T-helper 1 cell treated with Interleukin-12 subunit alpha and Interleukin-12 subunit beta and Interleukin-4 antibody, amounts not matched to agents 30 ng/mL and 1 ng/mL, for 36 hours (primary cell): Measurements from ENCODE around the gene IQSEC1. TPM values are rescaled to one million over a fixed set of nuclear protein-coding genes. Genes with fewer than 3 reads are reported as not detected.

Source experiments
- intact Hi-C: fragments of 100-400 bp; cut with micrococcal nuclease; formaldehyde crosslinking; loops from one replicate; pipeline ENCODE4 v1.15.1; 2024
- total RNA-seq: library from RNA; stranded (reverse); gene quantifications from 2 replicates; pipeline ENCODE4 v1.2.3, GENCODE V29; 2022

Gene IQSEC1
- total RNA-seq, 1 donor from 2014 or later = 54.4 TPM

GRCh38 chr3:12960497-12960896, 112.7 kb downstream of the IQSEC1 start:
- intact Hi-C loops = loop anchor here (5.0 to 10.0 kb wide), 2 partner anchors 298 to 1214 kb away; partner anchors contain the start of genes LSM3, RAF1 and XPC

DNA sequence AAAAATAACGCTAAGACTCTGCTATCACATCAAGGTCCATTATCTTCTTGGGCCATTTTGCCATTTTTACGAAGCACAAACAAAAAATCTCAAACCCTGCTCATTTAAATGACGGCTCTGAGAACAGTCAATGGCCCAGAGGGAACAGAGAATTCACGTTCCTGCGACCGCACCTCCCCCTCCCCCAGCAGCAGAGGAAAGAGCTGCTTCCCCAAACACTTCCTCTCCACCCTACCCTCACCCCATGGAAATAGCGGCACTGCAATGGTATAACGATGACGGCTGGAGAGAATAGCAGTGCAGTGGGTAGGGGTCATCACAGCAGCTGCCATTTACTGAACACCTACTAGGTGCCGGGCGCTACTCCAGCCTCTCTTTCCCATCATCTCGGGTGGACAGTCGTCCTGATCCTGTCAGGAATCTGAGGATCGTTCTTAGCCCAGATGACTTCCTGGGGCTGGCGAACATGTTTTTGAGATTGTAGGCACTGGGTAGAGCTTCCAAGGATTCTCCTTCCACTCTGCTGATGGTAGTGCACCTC, 113.3 kb downstream of the IQSEC1 start:
- intact Hi-C loops = loop anchor here (5.0 to 10.0 kb wide), 2 partner anchors 298 to 1215 kb away; partner anchors contain the start of genes LSM3, RAF1 and XPC

DNA sequence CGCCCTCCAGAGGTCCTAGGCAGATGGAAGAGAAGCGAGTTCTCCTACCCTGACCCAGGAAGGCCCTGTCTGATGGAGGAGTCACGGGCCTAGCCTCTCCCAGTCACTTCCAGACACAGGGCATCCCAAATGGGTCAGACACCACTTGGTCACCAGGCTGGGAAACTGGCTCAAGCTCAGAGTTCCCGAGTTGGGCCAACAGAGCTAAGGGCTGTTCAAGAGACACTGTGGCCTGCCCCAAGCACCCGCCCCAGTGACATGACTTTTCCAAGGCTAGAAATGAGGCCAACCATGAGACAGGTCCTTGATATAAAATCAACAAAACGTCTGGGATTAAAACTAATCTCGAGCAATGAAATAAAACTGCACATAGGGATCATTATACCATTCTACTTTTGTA, 113.8 kb downstream of the IQSEC1 start:
- intact Hi-C loops = no loop called here

GRCh38 chr3:12957824-12958792, 115.1 kb downstream of the IQSEC1 start:
- intact Hi-C loops = no loop called here

GRCh38 chr3:12957339-12957738, 115.9 kb downstream of the IQSEC1 start:
- intact Hi-C loops = no loop called here

DNA sequence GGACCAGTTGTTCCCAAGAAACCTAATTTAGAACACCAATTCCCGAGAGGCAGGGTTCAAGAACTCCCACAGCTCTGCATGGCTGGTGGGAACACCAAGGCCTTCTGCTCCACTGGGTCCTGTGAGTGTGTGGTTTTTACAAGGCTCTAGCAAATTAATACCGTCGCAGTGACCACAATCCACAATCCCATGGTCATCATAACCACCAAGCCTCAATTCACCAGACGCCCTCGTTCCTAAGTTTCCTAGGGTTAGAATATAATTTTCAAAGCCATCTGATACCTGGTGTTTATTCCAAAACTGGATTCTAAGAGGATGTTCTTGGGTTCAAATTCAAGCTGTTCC, 116.9 kb downstream of the IQSEC1 start:
- intact Hi-C loops = no loop called here

- intact Hi-C loops = no loop called here
These were observed 117.4 kb downstream of the IQSEC1 start for GRCh38 chr3:12955651-12956315.

GRCh38 chr3:12954891-12955650, 118.2 kb downstream of the IQSEC1 start:
- intact Hi-C loops = no loop called here

- intact Hi-C loops = no loop called here
These were observed 119.0 kb downstream of the IQSEC1 start for GRCh38 chr3:12954180-12954579.

DNA sequence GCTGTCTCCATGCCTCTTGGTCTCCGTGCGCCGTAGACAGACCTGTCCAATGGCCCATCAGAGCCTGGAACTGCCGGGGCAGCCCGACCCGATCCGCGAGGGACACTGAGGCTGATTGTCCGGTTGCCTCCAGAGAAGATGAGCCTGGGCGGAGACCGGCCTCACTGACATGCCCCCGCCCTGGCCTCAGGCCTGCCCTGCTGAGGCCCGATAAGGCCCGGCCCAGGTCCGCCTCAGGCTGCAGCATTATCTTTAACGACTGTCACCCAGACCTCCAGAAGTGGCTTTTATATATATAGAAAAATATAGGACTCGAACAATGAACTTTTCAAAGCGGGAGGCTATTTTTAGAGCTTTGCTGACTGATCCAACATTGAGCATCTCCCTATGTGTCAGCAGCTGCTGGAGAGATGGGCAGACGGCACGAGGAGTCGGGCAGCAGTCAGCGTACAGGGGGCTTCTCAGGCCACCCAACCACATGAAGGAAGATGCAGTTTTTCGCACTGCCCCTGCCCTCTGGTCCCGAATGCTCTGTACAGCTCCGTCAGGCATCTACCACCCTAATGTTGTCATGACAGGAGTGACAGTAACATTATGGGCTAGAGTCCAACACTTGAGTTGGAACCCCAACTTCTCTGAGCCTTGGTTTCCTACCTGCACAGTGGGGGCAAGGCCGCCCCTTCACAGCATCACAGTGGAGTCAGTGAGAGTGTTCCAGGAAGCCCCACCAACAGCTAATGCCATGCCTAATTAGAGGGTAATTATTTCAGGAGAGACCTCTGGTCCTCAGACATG, 119.8 kb downstream of the IQSEC1 start:
- intact Hi-C loops = no loop called here

- intact Hi-C loops = no loop called here
These were observed 120.7 kb downstream of the IQSEC1 start for GRCh38 chr3:12952343-12953200.

DNA sequence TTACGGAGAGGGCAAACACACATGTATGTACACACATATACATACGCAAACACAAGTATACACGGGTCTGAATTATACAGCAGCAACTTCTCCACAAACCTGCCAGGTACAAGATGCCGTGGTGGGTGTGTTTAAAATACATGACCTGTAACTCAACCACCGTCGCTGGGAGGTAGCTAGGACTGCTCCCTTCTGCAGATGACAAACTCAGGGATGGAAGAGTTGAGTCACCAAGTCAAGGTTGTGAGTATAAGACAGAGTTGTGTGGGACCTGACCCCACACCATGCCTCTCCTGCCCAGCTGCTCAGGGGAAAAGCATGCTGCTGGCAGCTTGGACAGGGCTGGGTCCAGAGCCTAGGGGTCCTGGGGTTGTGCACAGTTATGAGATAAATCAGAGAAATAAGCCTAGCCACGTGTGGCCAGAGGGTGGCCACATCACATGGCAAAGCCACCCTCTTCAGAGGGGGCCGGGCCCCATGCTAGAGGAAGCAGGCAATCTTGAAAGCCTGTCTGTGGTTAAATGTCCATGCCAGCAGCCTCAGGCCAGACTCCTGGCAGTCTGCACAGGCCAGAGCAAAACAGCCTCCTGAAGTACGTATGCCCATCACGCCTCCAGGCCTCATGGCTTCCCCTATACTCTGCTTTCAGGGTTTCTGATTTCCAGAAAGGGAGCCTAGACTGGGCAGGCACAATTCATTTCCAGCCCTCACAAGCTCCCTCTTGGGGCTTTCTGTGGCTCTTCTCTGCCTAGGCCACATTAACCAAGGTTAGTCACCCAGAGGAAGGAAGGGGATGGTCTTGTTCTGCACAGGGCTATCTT, 124.1 kb downstream of the IQSEC1 start:
- intact Hi-C loops = loop anchor here (1.0 kb wide), 2 partner anchors 33 to 35 kb away; no protein-coding TSS in a partner anchor

DNA sequence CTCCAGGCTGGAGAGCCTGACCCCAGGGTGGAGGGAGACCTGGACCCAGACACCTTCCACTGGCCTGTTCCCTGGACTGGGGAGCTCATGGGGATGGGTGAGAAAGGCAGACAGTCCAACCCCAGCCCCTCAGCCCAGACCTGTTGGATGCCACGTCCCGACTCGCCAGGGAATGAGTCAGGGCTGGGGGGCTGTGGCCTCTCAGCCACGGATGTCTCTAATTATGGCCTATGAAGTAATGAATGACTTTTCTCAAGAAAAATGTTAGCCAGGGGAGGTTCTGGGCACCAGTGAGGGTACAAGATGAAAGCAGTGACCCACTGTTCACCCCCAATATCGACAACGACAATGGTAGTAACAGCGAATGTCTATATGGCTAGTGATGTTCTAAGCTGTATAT, 124.9 kb downstream of the IQSEC1 start:
- intact Hi-C loops = no loop called here

DNA sequence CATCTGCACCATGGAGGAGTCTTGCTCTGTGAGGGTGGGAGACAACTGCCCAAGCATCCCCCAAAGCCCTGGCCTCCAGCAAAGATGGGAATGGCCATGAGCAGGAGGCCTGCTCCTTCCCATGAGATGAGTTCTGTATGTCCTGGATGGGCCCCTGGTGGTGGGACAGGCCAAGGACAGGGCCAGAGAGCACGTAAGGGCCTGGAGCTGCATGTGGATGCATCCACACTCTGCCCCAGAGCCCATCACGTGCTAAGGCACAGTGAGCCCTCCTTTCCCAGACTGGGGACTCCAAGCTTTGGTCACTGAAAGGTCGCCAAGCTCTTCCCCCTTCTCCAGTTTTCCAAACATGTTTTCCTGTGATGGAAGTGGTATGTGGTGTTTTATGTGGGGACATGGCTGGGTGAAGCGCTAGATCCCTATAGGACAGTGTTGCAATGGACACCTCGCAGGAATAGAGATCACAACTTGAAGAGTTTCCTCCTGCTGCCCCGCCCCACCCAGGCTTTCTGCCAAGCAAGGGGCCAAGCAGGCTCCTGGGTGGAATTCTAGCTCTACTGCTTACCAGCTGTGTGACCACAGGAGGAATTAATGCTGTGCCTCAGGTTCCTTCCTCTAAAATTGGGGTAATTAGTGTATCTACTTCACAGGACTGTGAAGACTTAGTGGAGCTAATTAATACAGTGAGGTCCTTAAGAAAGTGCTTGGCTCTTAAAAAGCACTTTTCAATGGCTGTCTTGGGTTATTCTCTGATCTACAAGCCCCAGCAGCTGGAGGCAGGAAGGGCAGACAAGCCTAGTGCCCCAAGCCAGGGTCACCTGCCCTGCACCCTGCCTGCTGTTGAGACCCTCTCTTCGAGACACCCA, 125.5 kb downstream of the IQSEC1 start:
- intact Hi-C loops = no loop called here

GRCh38 chr3:12946649-12947316, 126.4 kb downstream of the IQSEC1 start:
- intact Hi-C loops = no loop called here

DNA sequence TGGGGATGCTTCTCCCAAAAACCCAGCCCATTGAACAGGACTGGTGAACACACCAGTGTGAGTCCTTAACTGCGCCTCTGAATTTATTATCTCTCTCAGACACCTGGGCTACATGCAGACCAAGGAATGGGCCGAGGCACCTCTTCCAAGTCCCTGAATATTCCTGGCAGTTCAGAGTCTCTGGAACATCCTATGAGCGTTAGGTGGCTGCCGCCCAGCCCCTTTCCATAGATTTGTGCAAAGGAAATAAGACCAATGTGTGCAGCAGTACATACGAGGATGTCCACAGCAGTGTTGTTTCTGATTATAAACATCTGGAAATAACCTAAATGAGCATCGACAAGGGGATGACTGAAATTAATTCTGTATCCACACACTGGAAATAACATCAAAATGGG, 127.0 kb downstream of the IQSEC1 start:
- intact Hi-C loops = no loop called here

DNA sequence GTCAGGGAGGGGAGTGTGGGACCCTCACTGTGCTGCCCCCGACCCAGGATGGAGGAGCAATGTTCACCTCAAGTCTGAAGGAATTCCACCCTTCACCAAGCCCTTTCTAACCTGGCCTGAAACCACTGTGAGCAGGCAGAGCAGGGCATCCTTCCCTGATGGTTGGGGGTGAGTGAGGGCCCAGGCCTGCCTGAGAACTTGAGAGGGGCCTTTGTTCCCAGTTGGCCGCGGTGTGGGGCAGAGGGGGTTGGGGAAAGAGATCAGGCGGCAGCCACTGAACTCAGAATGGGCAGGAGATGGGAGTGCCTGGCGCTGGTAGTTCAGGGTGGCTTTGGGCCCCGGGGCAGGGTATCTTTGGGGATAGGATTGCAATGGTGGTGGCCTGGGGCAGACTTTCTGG, 128.4 kb downstream of the IQSEC1 start:
- intact Hi-C loops = no loop called here
